ENCODE results near the gene AIFM2.

The AIFM2 gene

DNA sequence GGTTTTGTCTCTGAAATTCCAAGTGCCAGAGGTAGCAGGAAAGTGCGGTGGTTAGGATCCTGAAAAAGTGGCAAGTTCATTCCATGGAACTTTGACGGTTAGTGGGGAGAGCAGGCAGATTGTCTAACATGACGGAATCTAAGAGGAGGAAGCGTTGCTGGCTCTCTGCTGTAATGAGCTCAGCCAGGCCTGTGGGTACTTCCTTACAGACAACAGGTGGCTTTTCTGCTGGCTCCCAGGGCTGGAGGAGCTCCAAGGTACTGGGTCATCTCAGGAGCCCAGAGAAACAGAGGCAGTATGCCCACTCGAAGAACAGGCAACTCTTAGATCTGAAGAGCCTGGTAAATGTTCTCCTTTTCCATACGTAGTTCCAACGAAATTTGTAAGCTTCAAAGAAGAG lies 3.1 kb upstream of the AIFM2 start:
- H3K27ac ChIP-seq (ENCODE audit: low read length): no peak overlapping the region

DNA sequence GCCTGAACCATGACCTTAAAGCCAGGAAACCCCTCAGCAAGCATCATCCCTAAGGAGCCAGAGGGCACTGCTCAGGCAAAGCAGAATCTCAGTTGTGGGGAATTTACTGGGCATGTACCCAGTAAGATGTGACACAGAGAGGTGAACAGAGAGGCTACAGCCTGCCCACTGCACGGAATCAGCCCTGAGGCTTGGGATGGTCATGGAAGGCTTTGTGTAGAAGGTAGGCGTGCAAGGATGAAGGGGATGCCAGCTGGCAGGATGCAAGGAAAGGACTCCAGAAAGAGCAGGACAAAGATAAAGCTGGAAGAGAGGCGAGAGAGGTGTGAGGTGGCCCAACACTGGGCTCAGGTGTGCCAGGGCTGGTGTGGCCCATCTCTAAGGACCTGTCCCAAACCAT lies 2.4 kb upstream of the AIFM2 start:
- H2AFZ ChIP-seq (ENCODE audit: low read depth, low read length): no peak overlapping the region
- no peaks in the 10 kb centered on the region for H3K27me3 ChIP-seq (ENCODE audit: insufficient read depth, low read length, poor library complexity)
- H3K4me2 ChIP-seq (ENCODE audit: insufficient read depth, low read length): no peak overlapping the region
- peaks cover 9% of the 10 kb centered on the region; the same call in 1 of the 2 replicates for H3K36me3 ChIP-seq (ENCODE audit: insufficient read depth, low read length)
- DNase-seq (no peak), ATAC-seq (ENCODE audit: insufficient read depth, low read depth) (no peak)
- H3K4me1 ChIP-seq (ENCODE audit: insufficient read depth, low read length): no peaks in the 10 kb centered on the region
- H3K79me2 ChIP-seq (ENCODE audit: insufficient read depth, low read length): no peaks in the 10 kb centered on the region
- H3K4me3 ChIP-seq (ENCODE audit: low read depth in 1 of 2, low read length in 2 of 2): no peak overlapping the region
- 0 out of 2 replicates have a peak, but pooled peaks cover 2% of the 10 kb centered on the region for H4K20me1 ChIP-seq (ENCODE audit: insufficient read depth, low read length)
- no peak overlapping the region for H3K9ac ChIP-seq (ENCODE audit: low read depth, low read length)
- no peaks in the 10 kb centered on the region for H3K9me3 ChIP-seq (ENCODE audit: insufficient read depth, low read length, severe bottlenecking)
- H3K27ac ChIP-seq (ENCODE audit: low read length): no peak overlapping the region
- TF ChIP-seq, protein P1, sequence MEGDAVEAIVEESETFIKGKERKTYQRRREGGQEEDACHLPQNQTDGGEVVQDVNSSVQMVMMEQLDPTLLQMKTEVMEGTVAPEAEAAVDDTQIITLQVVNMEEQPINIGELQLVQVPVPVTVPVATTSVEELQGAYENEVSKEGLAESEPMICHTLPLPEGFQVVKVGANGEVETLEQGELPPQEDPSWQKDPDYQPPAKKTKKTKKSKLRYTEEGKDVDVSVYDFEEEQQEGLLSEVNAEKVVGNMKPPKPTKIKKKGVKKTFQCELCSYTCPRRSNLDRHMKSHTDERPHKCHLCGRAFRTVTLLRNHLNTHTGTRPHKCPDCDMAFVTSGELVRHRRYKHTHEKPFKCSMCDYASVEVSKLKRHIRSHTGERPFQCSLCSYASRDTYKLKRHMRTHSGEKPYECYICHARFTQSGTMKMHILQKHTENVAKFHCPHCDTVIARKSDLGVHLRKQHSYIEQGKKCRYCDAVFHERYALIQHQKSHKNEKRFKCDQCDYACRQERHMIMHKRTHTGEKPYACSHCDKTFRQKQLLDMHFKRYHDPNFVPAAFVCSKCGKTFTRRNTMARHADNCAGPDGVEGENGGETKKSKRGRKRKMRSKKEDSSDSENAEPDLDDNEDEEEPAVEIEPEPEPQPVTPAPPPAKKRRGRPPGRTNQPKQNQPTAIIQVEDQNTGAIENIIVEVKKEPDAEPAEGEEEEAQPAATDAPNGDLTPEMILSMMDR (IDR thresholded peaks at IDR 0.05; ENCODE audit: borderline replicate concordance, extremely low read depth, low read length, poor library complexity, severe bottlenecking): no peak
- no peak for TF ChIP-seq EZH2 (IDR thresholded peaks at IDR 0.05; ENCODE audit: borderline replicate concordance, low read depth, low read length, severe bottlenecking)

More for the DNA sequence above, 3.1 kb upstream of the AIFM2 start:
- no peak overlapping the region for H3K9ac ChIP-seq (ENCODE audit: low read depth, low read length)
- no peaks in the 10 kb centered on the region for H3K9me3 ChIP-seq (ENCODE audit: insufficient read depth, low read length, severe bottlenecking)
- ATAC-seq (ENCODE audit: insufficient read depth, low read depth) (no peak), DNase-seq (no peak)
- H3K4me3 ChIP-seq (ENCODE audit: low read depth in 1 of 2, low read length in 2 of 2): no peak overlapping the region
- TF ChIP-seq EZH2 (IDR thresholded peaks at IDR 0.05; ENCODE audit: borderline replicate concordance, low read depth, low read length, severe bottlenecking): no peak
- TF ChIP-seq, protein P1 (IDR thresholded peaks at IDR 0.05; ENCODE audit: borderline replicate concordance, extremely low read depth, low read length, poor library complexity, severe bottlenecking): no peak
- H3K4me1 ChIP-seq (ENCODE audit: insufficient read depth, low read length): no peaks in the 10 kb centered on the region
- no peak overlapping the region for H2AFZ ChIP-seq (ENCODE audit: low read depth, low read length)
- no peaks in the 10 kb centered on the region for H3K27me3 ChIP-seq (ENCODE audit: insufficient read depth, low read length, poor library complexity)
- 0 out of 2 replicates have a peak, but pooled peaks cover 2% of the 10 kb centered on the region for H4K20me1 ChIP-seq (ENCODE audit: insufficient read depth, low read length)
- no peak overlapping the region for H3K4me2 ChIP-seq (ENCODE audit: insufficient read depth, low read length)
- no peaks in the 10 kb centered on the region for H3K79me2 ChIP-seq (ENCODE audit: insufficient read depth, low read length)
- H3K36me3 ChIP-seq (ENCODE audit: insufficient read depth, low read length): peaks cover 12% of the 10 kb centered on the region; the same call in 1 of the 2 replicates

DNA sequence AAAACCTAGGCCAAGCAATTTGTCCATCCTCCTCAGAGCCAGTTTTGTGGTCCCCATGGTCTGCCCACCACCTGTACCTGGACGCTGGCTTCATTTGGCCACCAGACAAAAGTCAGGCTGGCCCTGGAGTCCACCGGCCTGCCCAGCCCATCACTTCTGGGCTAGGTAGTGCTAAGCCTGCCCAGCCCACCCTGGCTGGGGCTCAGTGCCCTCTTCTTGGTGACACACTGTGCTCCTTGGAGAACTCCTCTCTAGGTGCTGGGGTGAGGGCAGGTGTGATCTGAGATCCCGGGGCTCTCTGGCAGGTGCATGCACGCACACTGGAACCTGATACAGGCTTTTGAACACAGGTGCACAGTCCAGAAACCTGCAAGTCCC lies 1.1 kb downstream of the AIFM2 start:
- no peak overlapping the region for H3K4me2 ChIP-seq (ENCODE audit: insufficient read depth, low read length)
- TF ChIP-seq EZH2 (IDR thresholded peaks at IDR 0.05; ENCODE audit: borderline replicate concordance, low read depth, low read length, severe bottlenecking): no peak
- TF ChIP-seq, protein P1 (IDR thresholded peaks at IDR 0.05; ENCODE audit: borderline replicate concordance, extremely low read depth, low read length, poor library complexity, severe bottlenecking): no peak
- H3K4me3 ChIP-seq (ENCODE audit: low read depth in 1 of 2, low read length in 2 of 2): no peak overlapping the region
- H3K9me3 ChIP-seq (ENCODE audit: insufficient read depth, low read length, severe bottlenecking): no peaks in the 10 kb centered on the region
- H3K9ac ChIP-seq (ENCODE audit: low read depth, low read length): no peak overlapping the region
- no peaks in the 10 kb centered on the region for H3K79me2 ChIP-seq (ENCODE audit: insufficient read depth, low read length)
- H3K27ac ChIP-seq (ENCODE audit: low read length): no peak overlapping the region
- no peaks in the 10 kb centered on the region for H3K36me3 ChIP-seq (ENCODE audit: insufficient read depth, low read length)
- no peaks in the 10 kb centered on the region for H4K20me1 ChIP-seq (ENCODE audit: insufficient read depth, low read length)
- ATAC-seq (ENCODE audit: insufficient read depth, low read depth) (no peak), DNase-seq (no peak)
- no peak overlapping the region for H2AFZ ChIP-seq (ENCODE audit: low read depth, low read length)
- no peaks in the 10 kb centered on the region for H3K4me1 ChIP-seq (ENCODE audit: insufficient read depth, low read length)
- H3K27me3 ChIP-seq (ENCODE audit: insufficient read depth, low read length, poor library complexity): no peaks in the 10 kb centered on the region

All from DND-41 (cell line).